Dermis blood vessel endothelial cell (primary cell): Measurements from ENCODE around the gene ZFYVE28. TPM values are rescaled to one million over a fixed set of nuclear protein-coding genes. Genes with fewer than 3 reads are reported as not detected.
A peak's percentile ranks its signal among the peaks of the same experiment; 100 is the strongest.
"Not testable (repeated sequence)": the region's sequence is repeated elsewhere in the genome, so short reads cannot be mapped to it uniquely, and the experiment has no call there.

ENCODE experiments used
- DNase-seq: peaks from one replicate; pipeline ENCODE4 v3.0.0; 2010
- total RNA-seq: library from RNA; depleted of rRNA; stranded (reverse); fragments of >200 nt; gene quantifications from 2 replicates; pipeline ENCODE4 v1.2.3, GENCODE V29; 2014

ZFYVE28 gene
- total RNA-seq, 1 donor from 2014 or later, result 7.5 TPM

- no peak for DNase-seq
Observed at GRCh38 chr4:2246384-2247127, 171.9 kb downstream of the ZFYVE28 start.

GRCh38 chr4:2245787-2246275 is 172.6 kb downstream of the ZFYVE28 start:
- no peak for DNase-seq

GRCh38 chr4:2245057-2245786 is 173.2 kb downstream of the ZFYVE28 start:
- no peak for DNase-seq

GRCh38 chr4:2243681-2244380 is 174.6 kb downstream of the ZFYVE28 start:
- DNase-seq, result peak; percentile 37

GRCh38 chr4:2241410-2242353 is 176.8 kb downstream of the ZFYVE28 start, which contains the start of the genes HAUS3 and POLN:
Gene HAUS3, minus strand, starts transcription at chr4:2242121. Its CDS starts 1,175 bp downstream, at chr4:2240946.
Gene POLN, minus strand, starts transcription at chr4:2242121. Its CDS starts 12,890 bp downstream, at chr4:2229231.
- DNase-seq, result peak; percentile 99

DNA sequence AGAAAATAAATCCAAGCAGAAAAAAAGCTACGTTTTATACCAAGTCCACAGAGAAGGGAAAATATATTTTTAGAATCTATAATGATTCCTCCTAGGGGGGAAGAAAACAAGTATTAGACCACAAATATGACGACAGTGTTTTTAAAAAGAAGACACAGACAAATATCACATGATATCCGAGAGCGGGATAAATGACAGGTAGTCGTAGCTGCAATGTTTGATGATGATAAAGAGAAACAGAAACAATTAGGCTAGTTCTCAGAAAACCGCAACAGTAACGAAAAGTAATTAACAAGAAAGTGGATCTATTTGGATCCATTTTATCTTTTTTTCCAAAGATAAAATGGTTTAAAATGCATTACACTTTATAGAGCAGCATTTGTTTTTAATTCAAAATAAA is 177.4 kb downstream of the ZFYVE28 start:
- no peak for DNase-seq

GRCh38 chr4:2236944-2237666 is 181.3 kb downstream of the ZFYVE28 start:
- no peak for DNase-seq

DNA sequence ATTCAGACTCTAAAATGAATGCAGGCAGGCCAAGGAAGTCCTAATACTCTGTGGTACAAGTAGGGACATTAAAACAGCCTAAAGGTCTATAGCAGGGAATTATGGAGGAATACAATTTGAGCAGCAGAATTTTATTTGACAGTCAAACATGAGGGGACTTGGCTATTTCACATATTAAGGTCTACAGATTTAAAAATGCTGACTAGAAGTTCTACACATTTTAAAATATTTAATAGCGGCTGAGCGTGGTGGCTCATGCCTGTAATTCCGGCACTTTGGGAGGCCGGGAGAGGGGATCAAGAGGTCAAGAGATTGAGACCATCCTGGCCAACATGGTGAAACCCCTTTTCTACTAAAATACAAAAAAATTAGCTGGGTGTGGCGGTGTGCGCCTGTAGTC is 187.4 kb downstream of the ZFYVE28 start:
- DNase-seq, result no peak

GRCh38 chr4:2226261-2226660 is 192.2 kb downstream of the ZFYVE28 start:
- DNase-seq, result no peak

- DNase-seq, result no peak
Observed at GRCh38 chr4:2222838-2223237, 195.6 kb downstream of the ZFYVE28 start.

DNA sequence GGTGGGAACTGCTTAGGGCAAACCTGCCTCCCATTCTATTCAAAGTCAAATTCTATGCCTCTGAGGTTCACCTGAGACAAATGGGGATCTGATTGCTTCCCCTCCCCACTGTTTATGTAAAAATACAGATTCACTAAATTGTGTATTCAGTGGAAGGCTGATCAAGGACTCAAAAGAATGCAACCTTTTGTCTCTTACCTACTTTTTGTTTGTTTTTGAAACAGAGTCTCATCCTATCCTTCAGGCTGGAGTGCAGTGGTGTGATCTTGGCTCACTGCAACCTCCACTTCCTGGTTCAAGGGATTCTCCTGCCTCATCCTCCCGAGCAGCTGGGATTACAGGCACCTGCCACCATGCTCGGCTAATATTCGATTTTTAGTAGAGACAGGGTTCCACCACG is 197.1 kb downstream of the ZFYVE28 start:
- DNase-seq, result not testable (repeated sequence)

- DNase-seq, result peak; percentile 81
Observed at GRCh38 chr4:2220016-2220630, 198.3 kb downstream of the ZFYVE28 start.

Other genes starting within 250 kb of the ZFYVE28 start
- gene HAUS3, start 176.5 kb downstream of the ZFYVE28 start, total RNA-seq, result 14.0 and 15.8 TPM in 2 replicates
- 2.7 and 5.8 TPM in 2 replicates for gene POLN, start 176.5 kb downstream of the ZFYVE28 start, total RNA-seq
- gene MXD4, start 156.5 kb downstream of the ZFYVE28 start, total RNA-seq, result 92.1 and 94.1 TPM in 2 replicates
- 0.17 TPM in 1 of 2 replicates, not detected in the other for gene CFAP99, start 310 bp upstream of the ZFYVE28 start, total RNA-seq
- 79.5 and 85.4 TPM in 2 replicates for gene RNF4, start 50.5 kb upstream of the ZFYVE28 start, total RNA-seq
- 12.4 and 16.4 TPM in 2 replicates for gene FAM193A, start 118.0 kb upstream of the ZFYVE28 start, total RNA-seq